HG03135 (cell line): Measurements from ENCODE around the gene XPR1.
A peak's percentile ranks its signal among the peaks of the same experiment; 100 is the strongest.
"Not testable (repeated sequence)": the region's sequence is repeated elsewhere in the genome, so short reads cannot be mapped to it uniquely, and the experiment has no call there.

Experiments
- ATAC-seq: cut with Tn5 transposase; IDR thresholded peaks from one replicate; pipeline ENCODE4 v1.9.1; 2021; ENCODE audit warnings: mild to moderate bottlenecking, moderate library complexity; ENCODE audit not compliant: unreplicated experiment

XPR1 gene

DNA sequence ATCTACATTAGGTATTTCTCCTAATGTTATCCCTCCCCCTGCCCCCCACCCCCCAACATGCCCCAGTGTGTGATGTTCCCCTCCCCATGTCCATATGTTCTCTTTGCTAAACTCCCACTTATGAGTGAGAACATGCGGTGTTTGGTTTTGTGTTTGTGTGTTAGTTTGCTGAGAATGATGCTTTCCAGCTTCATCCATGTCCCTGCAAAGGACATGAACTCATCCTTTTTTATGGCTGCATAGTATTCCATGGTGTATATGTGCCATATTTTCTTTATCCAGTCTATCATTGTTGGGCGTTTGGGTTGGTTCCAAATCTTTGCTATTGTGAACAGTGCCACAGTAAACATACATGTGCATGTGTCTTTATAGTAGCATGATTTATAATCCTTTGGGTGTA, 199.7 kb downstream of the XPR1 start:
- ATAC-seq, result not testable (repeated sequence)

- ATAC-seq, result not testable (repeated sequence)
These were observed 201.4 kb downstream of the XPR1 start for GRCh38 chr1:180833180-180833579.

DNA sequence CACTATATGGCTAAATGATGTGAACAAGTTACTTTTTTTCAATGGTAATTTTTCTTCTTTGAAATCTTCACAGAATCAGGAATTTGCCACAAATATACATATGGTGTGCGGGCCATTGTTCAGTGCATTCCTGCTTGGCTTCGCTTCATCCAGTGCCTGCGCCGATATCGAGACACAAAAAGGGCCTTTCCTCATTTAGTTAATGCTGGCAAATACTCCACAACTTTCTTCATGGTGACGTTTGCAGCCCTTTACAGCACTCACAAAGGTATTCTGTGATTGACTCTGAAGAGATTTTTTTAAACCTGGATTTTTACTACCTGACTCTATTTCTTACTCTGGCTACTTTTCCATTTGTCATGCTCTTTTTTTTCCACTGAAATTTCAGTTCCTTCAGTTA, 204.6 kb downstream of the XPR1 start:
- ATAC-seq, result no peak

- no peak for ATAC-seq
These were observed 205.2 kb downstream of the XPR1 start for GRCh38 chr1:180837020-180837419.

DNA sequence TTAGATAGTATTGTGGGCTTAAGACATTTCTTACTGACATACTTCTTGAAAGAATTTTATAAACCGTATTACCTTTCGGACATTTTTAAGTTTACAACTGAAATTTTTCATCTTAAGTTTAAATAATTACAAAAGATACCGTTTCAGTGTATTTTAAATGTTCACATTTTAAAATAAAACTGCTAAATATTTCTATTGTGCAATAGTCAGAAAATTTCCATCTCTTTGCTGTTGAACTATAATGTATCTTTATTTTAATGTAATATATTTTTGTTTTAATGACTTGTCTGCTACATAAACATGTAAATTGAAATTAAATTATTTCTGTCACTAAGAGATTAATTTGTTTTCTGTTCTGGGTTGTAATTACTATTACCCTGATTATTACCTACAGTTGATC, 206.7 kb downstream of the XPR1 start:
- ATAC-seq, result no peak

DNA sequence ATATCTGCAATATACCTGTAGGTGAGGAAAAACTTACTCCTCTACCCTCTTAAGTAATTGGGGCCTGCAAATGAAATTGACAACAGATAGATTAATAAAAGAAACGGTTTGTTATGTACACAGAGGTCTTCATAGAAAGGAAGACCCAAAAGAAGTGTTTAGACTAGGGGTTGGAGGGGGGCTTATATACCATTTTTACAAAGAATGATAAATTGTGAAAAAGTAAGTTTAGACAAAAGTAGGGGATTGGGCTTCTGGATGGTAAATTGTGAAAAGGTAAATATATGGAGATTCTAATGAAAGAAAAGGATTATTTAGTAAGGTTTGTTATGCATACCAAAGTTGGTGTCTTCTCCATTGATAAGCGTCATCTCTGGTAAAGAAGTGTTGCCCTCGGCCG, 207.7 kb downstream of the XPR1 start:
- ATAC-seq, result no peak

DNA sequence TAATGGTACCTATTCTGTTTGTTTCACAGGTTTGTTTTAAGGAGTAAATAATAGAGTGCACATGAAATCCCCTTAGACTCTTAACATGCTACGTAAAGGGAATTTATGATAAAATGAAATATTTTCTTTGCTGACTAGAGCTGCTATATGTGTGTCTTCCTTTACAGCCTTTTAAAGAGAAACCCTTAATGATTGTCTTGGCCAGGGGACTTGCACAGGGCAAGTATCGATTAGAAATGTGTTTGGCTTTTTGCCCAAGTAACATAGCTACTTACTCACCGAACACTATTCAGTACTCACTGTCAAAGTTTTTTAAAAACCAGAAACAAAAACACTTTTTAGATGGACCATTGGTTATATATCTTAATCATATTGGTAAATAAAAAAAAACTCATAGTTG, 209.6 kb downstream of the XPR1 start:
- no peak for ATAC-seq

DNA sequence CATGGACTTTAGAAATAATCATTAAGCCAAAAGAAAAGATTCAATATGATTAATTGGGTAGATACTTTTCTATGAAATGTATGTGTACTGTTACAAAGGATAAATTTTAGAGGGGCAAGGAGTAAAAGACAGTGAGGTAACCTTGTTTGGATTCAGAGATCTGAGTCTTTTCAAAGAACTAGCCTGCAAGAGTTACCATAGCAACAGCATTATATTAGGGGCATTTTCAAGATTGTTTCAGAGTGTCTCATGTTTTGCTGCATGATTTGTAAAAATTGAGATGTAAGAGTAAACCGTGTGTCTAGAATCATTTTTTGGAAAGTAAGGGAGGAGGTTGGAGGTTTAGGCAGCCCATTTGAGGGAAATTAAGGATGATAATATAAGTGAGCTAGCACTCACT, 210.2 kb downstream of the XPR1 start:
- no peak for ATAC-seq

GRCh38 chr1:180842491-180843275, 210.9 kb downstream of the XPR1 start:
- no peak for ATAC-seq

DNA sequence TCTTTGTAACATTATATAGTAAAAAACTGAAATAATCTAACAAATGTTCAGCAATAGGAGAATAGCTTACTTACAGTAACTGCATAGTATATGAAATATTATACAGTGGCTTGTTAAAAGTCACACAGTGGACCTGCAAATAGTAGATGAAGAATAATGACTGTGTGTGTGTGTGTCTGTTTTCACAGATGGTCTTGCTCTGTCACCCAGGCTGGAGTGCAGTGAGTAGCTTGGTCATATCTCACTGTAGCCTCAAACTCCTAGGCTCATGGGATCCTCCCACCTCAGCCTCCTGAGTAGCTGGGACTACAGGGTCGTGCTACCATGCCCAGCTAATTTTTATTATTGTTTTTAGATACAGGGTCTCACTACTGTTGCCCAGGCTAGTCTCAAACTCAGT, 213.5 kb downstream of the XPR1 start:
- no peak for ATAC-seq

- ATAC-seq, result no peak
These were observed 216.4 kb downstream of the XPR1 start for GRCh38 chr1:180848191-180848590.

GRCh38 chr1:180849031-180849775, 217.4 kb downstream of the XPR1 start:
- peak; percentile 71 for ATAC-seq

- no peak for ATAC-seq
These were observed 220.4 kb downstream of the XPR1 start for GRCh38 chr1:180851995-180852887.

GRCh38 chr1:180854001-180854400, 222.2 kb downstream of the XPR1 start:
- ATAC-seq, result no peak

GRCh38 chr1:180854456-180854855, 222.6 kb downstream of the XPR1 start:
- no peak for ATAC-seq

- ATAC-seq, result not testable (repeated sequence)
These were observed 226.3 kb downstream of the XPR1 start for GRCh38 chr1:180857947-180858725.

- ATAC-seq, result no peak
These were observed 227.5 kb downstream of the XPR1 start for GRCh38 chr1:180859306-180859705.

GRCh38 chr1:180860535-180860934, 228.7 kb downstream of the XPR1 start:
- ATAC-seq, result no peak

DNA sequence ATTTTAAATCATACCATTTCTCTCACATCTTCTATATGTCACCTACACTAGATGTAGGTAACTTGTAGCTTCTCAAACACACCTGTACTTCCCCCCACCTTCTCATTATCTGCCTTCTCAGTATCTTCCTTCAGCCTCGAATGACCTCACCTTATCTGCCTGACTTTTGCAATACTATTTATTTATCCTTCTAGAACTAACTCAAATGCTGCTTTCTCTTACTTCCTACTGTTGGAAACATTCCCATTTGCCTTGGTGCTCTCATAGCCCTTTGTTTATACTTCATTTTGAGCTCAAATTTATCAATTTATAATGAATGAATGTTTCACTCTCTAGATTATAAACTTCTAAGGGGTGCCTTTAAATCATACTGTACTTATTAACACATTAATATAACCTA, 230.5 kb downstream of the XPR1 start:
- ATAC-seq, result no peak

DNA sequence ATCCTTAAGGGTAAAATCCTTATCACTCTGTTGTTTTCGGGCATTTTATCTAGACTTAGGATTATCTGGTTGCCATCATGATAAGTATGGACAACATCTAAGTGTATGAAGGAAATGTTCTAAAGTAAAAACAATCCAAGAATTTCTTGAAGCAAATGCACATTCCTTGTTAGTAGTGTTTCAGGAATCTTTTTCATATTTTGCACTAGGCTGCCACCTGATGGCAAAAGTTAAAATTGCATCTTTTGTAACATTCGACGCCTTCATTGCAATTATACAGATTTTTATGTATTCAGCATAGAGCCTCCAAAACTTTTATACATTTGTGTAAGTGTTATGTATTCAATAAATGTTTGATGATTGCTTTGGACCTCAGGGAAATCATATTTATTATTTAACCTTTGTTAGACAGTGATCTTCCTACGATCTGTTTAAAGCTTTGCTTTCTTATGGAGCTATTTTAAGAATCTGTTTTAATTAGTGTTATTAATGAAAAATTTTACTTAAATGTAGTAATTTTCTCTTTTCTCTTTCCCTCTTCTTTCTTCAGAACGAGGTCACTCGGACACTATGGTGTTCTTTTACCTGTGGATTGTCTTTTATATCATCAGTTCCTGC, 231.4 kb downstream of the XPR1 start:
- ATAC-seq, result no peak
